Thyroid gland (tissue), 4 donors: ENCODE data around the gene TALDO1. TPM values are rescaled to one million over a fixed set of nuclear protein-coding genes. Genes with fewer than 3 reads are reported as not detected.

Experiments
- DNase-seq, 2 donors: peaks; one replicate each; pipeline ENCODE4 v3.0.0-alpha.2; 2019
- H3K27ac ChIP-seq, 3 donors: fragments of 200-600 bp; sonication (generic); 1 replicate in 2 of 3; 2 replicates in 1 of 3; pipeline ENCODE4 v1.5.1; 2016 to 2019; ENCODE audit warnings: mild to moderate bottlenecking in 1 of 3, moderate library complexity in 1 of 3
- H3K27me3 ChIP-seq: fragments of 200-600 bp; sonication (generic); one replicate; pipeline ENCODE4 v1.5.1; 2019
- H3K36me3 ChIP-seq, 2 donors: fragments of 200-600 bp; sonication (generic); one replicate each; pipeline ENCODE4 v1.5.1; 2016 to 2019
- H3K4me1 ChIP-seq, 2 donors: fragments of 200-600 bp; sonication (generic); one replicate each; pipeline ENCODE4 v1.5.1; 2017 to 2019
- H3K4me3 ChIP-seq, 3 donors: fragments of 200-600 bp; sonication (generic); replicated peaks in 1 of 3; 1 replicate in 2 of 3; 2 replicates in 1 of 3; pipeline ENCODE4 v1.5.1; 2016; ENCODE audit warnings: mild to moderate bottlenecking in 1 of 3
- H3K9me3 ChIP-seq: fragments of 200-600 bp; sonication (generic); one replicate; pipeline ENCODE4 v1.5.1; 2017
- CTCF ChIP-seq, 6 experiments: fragments of 200-600 bp in 3 of 6; fragments of 450-650 bp in 3 of 6; sonication (generic) in 3 of 6; IDR thresholded peaks; one replicate each; pipeline ENCODE4 v1.5.1; 2016 to 2019; ENCODE audit warnings: antibody characterized with exemption in 6 of 6, mild to moderate bottlenecking in 2 of 6, inconsistent platforms in 1 of 6, moderate library complexity in 1 of 6
- POLR2A ChIP-seq, 2 donors: fragments of 450-650 bp; IDR thresholded peaks; one replicate each; pipeline ENCODE4 v1.6.1; 2017; ENCODE audit warnings: antibody characterized with exemption in 2 of 2, mild to moderate bottlenecking in 2 of 2, moderate library complexity in 1 of 2
- WGBS, 2 donors: methylation state at CpG; one replicate each; pipeline ENCODE4 v1.1.5; 2017; 5-methylcytosine and 5-hydroxymethylcytosine counted together
- intact Hi-C: fragments of 100-400 bp; cut with DNase I; formaldehyde crosslinking; loops from one replicate; pipeline ENCODE4 v1.15.1; 2023
- total RNA-seq, 4 donors: library from RNA; depleted of rRNA; stranded (reverse); fragments of >200 nt; gene quantifications; one replicate each; pipeline ENCODE4 v1.2.3, GENCODE V29; 2016

TALDO1 gene
- total RNA-seq, 4 donors from 2014 or later, result 300 to 965 (median 558) TPM

GRCh38 chr11:771617-772204 is 24.4 kb downstream of the TALDO1 start:
- 81 to 85% methylated on average over 7 to 11 of the region's 15 CpGs for WGBS, 2 donors
- peaks cover 6 to 7% of the 10 kb centered on the region in 2 donors for H3K4me1 ChIP-seq
- no peaks in the 10 kb centered on the region for H3K9me3 ChIP-seq
- no peak overlapping the region for H3K4me3 ChIP-seq
- intact Hi-C loops, result no loop called here
- no peak for DNase-seq
- no peak overlapping the region for H3K27ac ChIP-seq
- H3K36me3 ChIP-seq, result peaks cover 15 to 17% of the 10 kb centered on the region in 2 donors
- H3K27me3 ChIP-seq, result no peaks in the 10 kb centered on the region
- TF ChIP-seq CTCF (IDR thresholded peaks at IDR 0.05), result no peak
- TF ChIP-seq POLR2A (IDR thresholded peaks at IDR 0.05), result no peak

- no peak for DNase-seq
- TF ChIP-seq CTCF (IDR thresholded peaks at IDR 0.05), result no peak
- TF ChIP-seq POLR2A (IDR thresholded peaks at IDR 0.05), result no peak
- Histone ChIP-seq H3K4me3 (no peak overlapping the region), H3K27me3 (no peaks in the 10 kb centered on the region), H3K4me1 (peaks cover 6 to 7% of the 10 kb centered on the region in 2 donors), H3K9me3 (no peaks in the 10 kb centered on the region), H3K27ac (no peak overlapping the region), H3K36me3 (peaks cover 15 to 17% of the 10 kb centered on the region in 2 donors)
- intact Hi-C loops, result no loop called here
- 80 to 87% methylated on average over 2 to 7 of the region's 34 CpGs for WGBS, 2 donors
Observed at GRCh38 chr11:772429-773390, 25.4 kb downstream of the TALDO1 start.

- Histone ChIP-seq H3K4me1 (peaks cover 6 to 11% of the 10 kb centered on the region in 2 donors), H3K36me3 (peaks cover 15 to 17% of the 10 kb centered on the region in 2 donors), H3K27ac (no peak overlapping the region), H3K4me3 (no peak overlapping the region), H3K9me3 (no peaks in the 10 kb centered on the region), H3K27me3 (no peaks in the 10 kb centered on the region)
- WGBS, 2 donors, result no CpG with 5 or more reads among the region's 5 CpGs
- DNase-seq, result no peak
- intact Hi-C loops, result no loop called here
- TF ChIP-seq CTCF (IDR thresholded peaks at IDR 0.05), result no peak
Observed at GRCh38 chr11:773425-773824, 26.2 kb downstream of the TALDO1 start.

GRCh38 chr11:773830-774229 is 26.6 kb downstream of the TALDO1 start:
- H3K4me1 ChIP-seq, result peaks cover 6 to 12% of the 10 kb centered on the region in 2 donors
- no peaks in the 10 kb centered on the region for H3K27me3 ChIP-seq
- peaks cover 15 to 17% of the 10 kb centered on the region in 2 donors for H3K36me3 ChIP-seq
- H3K4me3 ChIP-seq, result no peak overlapping the region
- no peak for DNase-seq
- intact Hi-C loops, result no loop called here
- 82 to 93% methylated on average over 2 to 7 of the region's 9 CpGs for WGBS, 2 donors
- no peak overlapping the region for H3K27ac ChIP-seq
- TF ChIP-seq POLR2A (IDR thresholded peaks at IDR 0.05), result no peak
- no peak for TF ChIP-seq CTCF (IDR thresholded peaks at IDR 0.05)
- no peaks in the 10 kb centered on the region for H3K9me3 ChIP-seq
